ENCODE results near the gene PHETA1.

PHETA1 gene

GRCh38 chr12:111321317-111321716 is 47.6 kb downstream of the PHETA1 start:
- TF ChIP-seq, protein P1, sequence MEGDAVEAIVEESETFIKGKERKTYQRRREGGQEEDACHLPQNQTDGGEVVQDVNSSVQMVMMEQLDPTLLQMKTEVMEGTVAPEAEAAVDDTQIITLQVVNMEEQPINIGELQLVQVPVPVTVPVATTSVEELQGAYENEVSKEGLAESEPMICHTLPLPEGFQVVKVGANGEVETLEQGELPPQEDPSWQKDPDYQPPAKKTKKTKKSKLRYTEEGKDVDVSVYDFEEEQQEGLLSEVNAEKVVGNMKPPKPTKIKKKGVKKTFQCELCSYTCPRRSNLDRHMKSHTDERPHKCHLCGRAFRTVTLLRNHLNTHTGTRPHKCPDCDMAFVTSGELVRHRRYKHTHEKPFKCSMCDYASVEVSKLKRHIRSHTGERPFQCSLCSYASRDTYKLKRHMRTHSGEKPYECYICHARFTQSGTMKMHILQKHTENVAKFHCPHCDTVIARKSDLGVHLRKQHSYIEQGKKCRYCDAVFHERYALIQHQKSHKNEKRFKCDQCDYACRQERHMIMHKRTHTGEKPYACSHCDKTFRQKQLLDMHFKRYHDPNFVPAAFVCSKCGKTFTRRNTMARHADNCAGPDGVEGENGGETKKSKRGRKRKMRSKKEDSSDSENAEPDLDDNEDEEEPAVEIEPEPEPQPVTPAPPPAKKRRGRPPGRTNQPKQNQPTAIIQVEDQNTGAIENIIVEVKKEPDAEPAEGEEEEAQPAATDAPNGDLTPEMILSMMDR (IDR thresholded peaks at IDR 0.05; ENCODE audit: low read depth, low read length): no peak
- no peak overlapping the region for H3K4me3 ChIP-seq (ENCODE audit: low read depth, low read length)

DNA sequence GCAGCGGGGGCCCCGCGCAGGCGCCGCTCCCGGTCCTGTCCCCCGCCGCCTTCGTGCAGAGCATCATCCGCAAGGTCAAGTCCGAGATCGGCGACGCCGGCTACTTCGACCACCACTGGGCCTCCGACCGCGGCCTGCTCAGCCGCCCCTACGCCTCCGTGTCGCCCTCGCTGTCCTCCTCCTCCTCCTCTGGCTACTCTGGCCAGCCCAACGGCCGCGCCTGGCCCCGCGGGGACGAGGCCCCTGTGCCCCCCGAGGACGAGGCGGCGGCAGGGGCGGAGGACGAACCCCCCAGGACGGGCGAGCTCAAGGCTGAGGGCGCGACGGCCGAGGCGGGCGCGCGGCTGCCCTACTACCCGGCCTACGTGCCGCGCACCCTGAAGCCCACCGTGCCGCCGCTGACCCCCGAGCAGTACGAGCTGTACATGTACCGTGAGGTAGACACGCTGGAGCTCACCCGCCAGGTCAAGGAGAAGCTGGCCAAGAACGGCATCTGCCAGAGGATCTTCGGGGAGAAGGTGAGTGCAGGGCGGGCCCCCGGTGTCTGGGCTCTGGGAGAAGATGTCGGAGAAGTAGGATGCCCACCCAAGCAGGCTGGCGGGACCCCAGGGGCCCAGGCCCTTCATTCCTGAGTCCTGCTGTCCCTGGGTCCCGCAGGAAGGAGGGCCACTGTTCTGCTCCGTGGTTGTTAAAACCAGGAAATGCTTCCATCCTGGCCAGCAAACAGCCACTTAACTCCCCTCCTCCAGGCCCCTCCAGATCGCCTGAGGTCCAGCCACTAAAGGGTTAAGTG is 48.4 kb downstream of the PHETA1 start:
- no peak overlapping the region for H3K4me3 ChIP-seq (ENCODE audit: low read depth, low read length)
- TF ChIP-seq, protein P1 (IDR thresholded peaks at IDR 0.05; ENCODE audit: low read depth, low read length): no peak

GRCh38 chr12:111319600-111320257 is 49.2 kb downstream of the PHETA1 start:
- H3K4me3 ChIP-seq (ENCODE audit: low read depth, low read length): no peak overlapping the region
- TF ChIP-seq, protein P1 (IDR thresholded peaks at IDR 0.05; ENCODE audit: low read depth, low read length): no peak

GRCh38 chr12:111318450-111318849 is 50.4 kb downstream of the PHETA1 start:
- no peak overlapping the region for H3K4me3 ChIP-seq (ENCODE audit: low read depth, low read length)
- TF ChIP-seq, protein P1 (IDR thresholded peaks at IDR 0.05; ENCODE audit: low read depth, low read length): no peak

DNA sequence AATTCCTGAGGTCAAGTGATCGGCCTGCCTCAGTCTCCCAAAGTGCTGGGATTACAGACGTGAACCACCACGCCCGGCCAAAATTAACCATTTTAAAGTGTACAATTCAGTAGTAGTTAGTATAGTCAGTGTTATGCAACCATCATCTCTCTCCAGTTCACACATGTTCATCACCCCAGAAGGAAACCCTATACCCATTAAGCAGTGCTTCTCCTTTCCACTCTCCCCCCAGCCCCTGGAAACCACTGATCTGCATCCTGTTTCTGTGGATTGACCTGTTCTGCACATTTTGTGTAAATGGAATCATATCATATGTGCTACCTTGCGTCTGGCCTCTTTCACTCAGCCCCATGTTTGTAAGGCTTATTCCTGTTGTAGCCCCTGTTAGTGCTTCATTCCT is 52.2 kb downstream of the PHETA1 start:
- TF ChIP-seq, protein P1 (IDR thresholded peaks at IDR 0.05; ENCODE audit: low read depth, low read length): no peak
- H3K4me3 ChIP-seq (ENCODE audit: low read depth, low read length): no peak overlapping the region

GRCh38 chr12:111314953-111315539 is 53.8 kb downstream of the PHETA1 start:
- no peak overlapping the region for H3K4me3 ChIP-seq (ENCODE audit: low read depth, low read length)
- TF ChIP-seq, protein P1 (IDR thresholded peaks at IDR 0.05; ENCODE audit: low read depth, low read length): no peak

GRCh38 chr12:111313833-111314259 is 55.0 kb downstream of the PHETA1 start:
- H3K4me3 ChIP-seq (ENCODE audit: low read depth, low read length): no peak overlapping the region
- TF ChIP-seq, protein P1 (IDR thresholded peaks at IDR 0.05; ENCODE audit: low read depth, low read length): peak; percentile 92
